GM12892 (cell line): Measurements from ENCODE around the gene DIRAS1.

Experiments
- POLR2A ChIP-seq: IDR thresholded peaks from 2 replicates; pipeline ENCODE4 v1.6.1; 2011; ENCODE audit warnings: low read depth, low read length, control low read depth
- POLR2AphosphoS5 ChIP-seq: IDR thresholded peaks from 2 replicates; pipeline ENCODE4 v1.6.1; 2011; ENCODE audit warnings: low read depth, low read length, control low read depth

GRCh38 chr19:2724148-2724557, 3.0 kb upstream of the DIRAS1 start:
- no peak for TF ChIP-seq POLR2A
- TF ChIP-seq POLR2AphosphoS5 = no peak
